Adipocyte (in vitro differentiated cells): Measurements from ENCODE around the gene KRTAP10-3.

Experiments
- DNase-seq: peaks from one replicate; pipeline ENCODE4 v3.0.0-alpha.2; 2015; ENCODE audit warnings: low read depth
- H3K27me3 ChIP-seq: replicated peaks from 2 replicates; pipeline ENCODE4 v1.7.0; 2013; ENCODE audit warnings: mild to moderate bottlenecking, low read length, moderate library complexity; ENCODE audit not compliant: control insufficient read depth, insufficient read depth
- H3K36me3 ChIP-seq: 2 replicates; pipeline ENCODE4 v1.7.0; 2013; ENCODE audit warnings: low read length, mild to moderate bottlenecking, moderate library complexity; ENCODE audit not compliant: control insufficient read depth, insufficient read depth, severe bottlenecking
- H3K4me1 ChIP-seq: 2 replicates; pipeline ENCODE4 v1.7.0; 2013; ENCODE audit warnings: mild to moderate bottlenecking, low read length, moderate library complexity; ENCODE audit not compliant: control insufficient read depth, insufficient read depth
- H3K4me3 ChIP-seq: 2 replicates; pipeline ENCODE4 v1.7.0; 2013; ENCODE audit warnings: mild to moderate bottlenecking, low read length, moderate library complexity
- H3K9ac ChIP-seq: 2 replicates; pipeline ENCODE4 v1.7.0; 2013; ENCODE audit warnings: mild to moderate bottlenecking, low read length, moderate library complexity
- H3K9me3 ChIP-seq: 2 replicates; pipeline ENCODE4 v1.7.0; 2013; ENCODE audit warnings: mild to moderate bottlenecking, low read length, moderate library complexity; ENCODE audit not compliant: control insufficient read depth

KRTAP10-3 gene

GRCh38 chr21:44515359-44516165, 43.0 kb downstream of the KRTAP10-3 start:
- Histone ChIP-seq H3K9me3 (no peaks in the 10 kb centered on the region), H3K27me3 (peaks cover 20% of the 10 kb centered on the region), H3K9ac (no peak overlapping the region), H3K36me3 (no peaks in the 10 kb centered on the region), H3K4me3 (no peak overlapping the region), H3K4me1 (no peaks in the 10 kb centered on the region)
- no peak for DNase-seq

DNA sequence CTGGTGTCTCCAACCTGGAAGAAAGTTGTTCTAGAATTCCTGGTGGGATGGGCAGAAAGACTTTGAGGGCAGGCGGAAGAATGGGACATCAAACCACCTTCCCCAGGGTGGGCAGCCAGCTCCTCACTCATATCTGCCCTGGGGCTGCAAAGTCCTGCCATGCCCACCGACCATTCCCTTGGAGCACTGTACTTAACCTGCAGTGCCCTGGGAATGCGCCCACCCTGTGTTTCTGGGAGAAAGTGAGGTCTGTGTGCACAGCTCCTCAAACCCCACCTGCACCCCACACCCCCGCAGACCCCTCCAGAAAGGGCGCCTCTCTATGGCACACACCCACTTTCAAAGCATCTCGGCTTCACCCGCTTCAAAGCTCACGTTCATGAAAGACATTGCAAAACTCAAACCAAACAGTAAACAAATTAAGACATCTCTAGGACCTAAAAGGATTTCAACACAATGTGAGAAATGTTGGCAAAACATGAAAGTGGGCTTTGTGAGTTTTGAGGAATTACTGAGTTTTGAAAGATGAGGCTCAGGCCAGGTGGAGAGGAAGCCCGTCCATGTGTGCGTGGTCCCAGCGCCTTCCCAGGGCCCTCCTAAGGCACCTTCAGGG, 43.7 kb downstream of the KRTAP10-3 start:
- Histone ChIP-seq H3K4me1 (no peaks in the 10 kb centered on the region), H3K9me3 (no peaks in the 10 kb centered on the region), H3K9ac (no peak overlapping the region), H3K27me3 (peaks cover 20% of the 10 kb centered on the region), H3K36me3 (no peaks in the 10 kb centered on the region), H3K4me3 (no peak overlapping the region)
- DNase-seq = no peak

DNA sequence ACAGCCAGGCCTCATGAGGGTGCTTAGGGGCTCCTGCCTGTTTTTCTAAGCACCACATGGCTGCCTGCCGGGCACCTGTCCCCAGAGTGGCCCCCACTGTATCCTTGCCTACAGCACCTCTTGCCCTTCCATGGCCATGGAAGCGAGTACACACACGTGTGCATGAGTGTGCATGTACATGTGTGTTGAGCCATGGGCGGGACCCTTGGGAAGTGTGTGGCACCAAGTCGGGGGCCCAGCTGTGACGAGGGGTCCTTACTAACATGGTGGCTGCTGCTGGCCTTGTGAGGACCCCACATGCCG, 44.4 kb downstream of the KRTAP10-3 start:
- H3K27me3 ChIP-seq = peaks cover 17% of the 10 kb centered on the region
- no peaks in the 10 kb centered on the region for H3K9me3 ChIP-seq
- H3K36me3 ChIP-seq = no peaks in the 10 kb centered on the region
- H3K4me1 ChIP-seq = no peaks in the 10 kb centered on the region
- no peak overlapping the region for H3K9ac ChIP-seq
- H3K4me3 ChIP-seq = no peak overlapping the region
- DNase-seq = no peak

DNA sequence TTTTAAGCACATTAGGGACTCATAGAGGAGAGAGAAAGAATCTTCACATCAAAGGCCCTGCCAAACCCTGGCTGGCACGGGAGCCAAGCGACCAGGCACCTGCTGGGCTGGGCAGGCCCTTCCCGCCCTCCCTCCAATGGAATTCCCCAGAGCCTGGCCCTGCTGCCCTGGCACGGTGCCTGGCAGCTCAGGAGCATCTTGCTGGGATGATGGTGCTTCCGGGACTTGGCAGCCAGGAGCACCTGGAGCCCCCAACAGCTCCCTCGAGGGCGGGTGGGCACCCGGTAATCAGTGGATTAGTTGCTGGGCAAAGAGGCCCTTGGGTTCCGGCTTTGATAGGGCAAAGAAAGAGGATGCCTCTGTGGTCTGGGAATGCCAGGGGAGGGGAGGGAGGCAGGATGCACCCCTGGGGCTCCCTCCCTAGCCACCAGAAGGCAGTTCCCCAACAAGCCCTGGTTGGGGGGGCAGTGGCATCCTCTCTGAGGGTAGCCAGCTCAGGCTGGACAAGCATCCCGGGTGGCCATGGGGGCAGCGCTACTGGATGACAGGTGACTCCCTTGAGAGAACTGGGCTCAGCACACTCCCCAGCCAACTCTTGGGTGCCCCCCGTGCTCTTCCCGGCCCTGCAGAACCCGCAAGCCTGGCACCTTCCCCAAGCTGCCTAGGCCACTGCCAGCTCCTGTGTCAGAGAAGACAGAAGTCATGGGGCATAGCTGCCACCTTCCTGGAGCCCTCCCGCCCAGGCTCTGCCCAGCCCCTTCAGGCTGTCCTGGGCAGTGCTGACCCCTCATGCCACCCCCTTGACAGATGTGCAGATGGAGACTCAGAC, 45.0 kb downstream of the KRTAP10-3 start:
- DNase-seq = no peak
- H3K4me3 ChIP-seq = no peak overlapping the region
- peaks cover 22% of the 10 kb centered on the region for H3K27me3 ChIP-seq
- H3K9ac ChIP-seq = no peak overlapping the region
- no peaks in the 10 kb centered on the region for H3K36me3 ChIP-seq
- no peaks in the 10 kb centered on the region for H3K4me1 ChIP-seq
- no peaks in the 10 kb centered on the region for H3K9me3 ChIP-seq

DNA sequence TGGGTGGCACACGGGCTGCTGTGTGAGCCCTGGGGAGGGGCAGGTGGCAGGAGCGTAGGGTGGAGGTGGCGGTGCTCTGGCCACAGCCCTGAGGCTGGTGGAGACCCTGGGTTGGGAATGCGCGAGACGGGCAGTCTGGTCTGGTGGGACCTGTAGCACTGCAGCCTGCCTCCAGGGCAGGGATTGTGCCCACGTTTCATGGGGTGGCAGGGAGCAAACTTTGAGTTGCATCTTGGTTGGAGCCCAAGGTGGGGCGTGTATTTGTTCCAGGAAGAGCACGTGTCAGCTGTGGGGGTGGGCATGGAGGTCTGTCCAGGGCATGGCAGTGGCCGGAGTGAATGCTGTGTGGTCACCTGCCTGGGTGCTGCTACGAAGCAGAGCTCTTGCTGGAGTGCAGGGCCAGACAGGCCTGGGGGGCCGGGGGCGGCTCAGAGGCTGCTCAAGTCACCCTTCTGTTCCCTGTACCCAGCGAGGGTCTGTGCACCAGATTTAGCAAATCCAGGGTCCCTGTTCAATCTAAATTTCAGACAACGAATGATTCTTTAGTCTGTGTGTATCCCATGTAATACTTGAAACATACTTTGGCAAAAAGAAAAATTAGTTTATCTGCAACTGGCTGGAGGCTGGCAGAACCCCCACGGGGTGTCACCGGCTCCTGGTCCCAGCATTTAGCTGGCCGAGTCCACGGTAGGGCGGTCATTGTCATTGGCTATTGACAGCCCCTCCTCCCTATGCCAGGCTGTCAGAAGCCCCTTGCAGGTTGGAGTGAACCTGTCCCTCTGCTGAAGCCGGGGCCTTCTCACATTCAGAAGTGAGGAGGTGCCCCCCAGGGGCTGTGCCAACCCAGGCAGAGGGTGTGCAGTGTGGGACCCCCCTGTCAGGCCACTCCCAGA, 45.9 kb downstream of the KRTAP10-3 start:
- no peak for DNase-seq
- H3K27me3 ChIP-seq = peaks cover 26% of the 10 kb centered on the region
- no peak overlapping the region for H3K9ac ChIP-seq

GRCh38 chr21:44511938-44512275, 46.7 kb downstream of the KRTAP10-3 start:
- Histone ChIP-seq H3K27me3 (peaks cover 20% of the 10 kb centered on the region), H3K4me1 (no peaks in the 10 kb centered on the region), H3K9me3 (no peaks in the 10 kb centered on the region), H3K4me3 (no peak overlapping the region), H3K36me3 (no peaks in the 10 kb centered on the region), H3K9ac (no peak overlapping the region)
- DNase-seq = no peak

More for the DNA sequence above, 45.9 kb downstream of the KRTAP10-3 start:
- Histone ChIP-seq H3K4me3 (no peak overlapping the region), H3K9me3 (no peaks in the 10 kb centered on the region), H3K4me1 (no peaks in the 10 kb centered on the region), H3K36me3 (no peaks in the 10 kb centered on the region)

DNA sequence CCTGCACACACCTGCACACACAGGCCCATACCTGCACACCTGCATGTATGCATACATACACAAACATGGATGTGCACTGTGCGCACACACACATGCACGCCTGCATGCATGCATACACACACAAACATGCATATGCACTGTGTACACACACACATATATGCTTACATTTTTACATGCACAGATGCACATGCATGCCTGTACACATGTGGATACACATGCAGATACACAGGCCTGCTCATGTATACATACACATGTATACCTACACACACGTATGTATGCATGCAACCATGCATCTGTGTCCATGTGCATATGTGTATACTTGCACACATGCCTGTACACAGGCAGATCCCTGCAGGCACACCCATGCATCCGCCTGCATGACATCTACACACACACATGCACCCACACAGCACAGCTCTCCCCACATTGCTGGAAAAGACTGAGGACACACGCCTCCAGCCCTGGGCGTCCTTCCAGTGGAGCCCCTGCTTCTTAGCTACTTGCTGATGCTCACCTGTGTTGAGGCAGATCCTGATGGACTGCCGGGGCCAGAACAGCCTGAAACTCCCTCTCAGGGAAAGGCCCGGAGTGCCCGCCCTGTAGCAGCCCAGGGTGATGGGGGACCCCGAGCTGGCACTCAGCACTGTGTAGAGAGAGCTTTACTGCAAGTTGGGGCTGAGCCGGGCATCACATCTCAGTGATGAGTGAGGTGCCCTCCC, 47.2 kb downstream of the KRTAP10-3 start:
- no peak overlapping the region for H3K4me3 ChIP-seq
- H3K27me3 ChIP-seq = peaks cover 17% of the 10 kb centered on the region
- DNase-seq = no peak
- no peaks in the 10 kb centered on the region for H3K4me1 ChIP-seq
- no peaks in the 10 kb centered on the region for H3K36me3 ChIP-seq
- H3K9ac ChIP-seq = no peak overlapping the region
- H3K9me3 ChIP-seq = no peaks in the 10 kb centered on the region

- Histone ChIP-seq H3K9me3 (no peaks in the 10 kb centered on the region), H3K4me3 (no peak overlapping the region), H3K27me3 (peaks cover 17% of the 10 kb centered on the region), H3K9ac (no peak overlapping the region), H3K36me3 (no peaks in the 10 kb centered on the region), H3K4me1 (no peaks in the 10 kb centered on the region)
- peak; percentile 55 for DNase-seq
Observed at GRCh38 chr21:44510508-44511218, 47.9 kb downstream of the KRTAP10-3 start.

DNA sequence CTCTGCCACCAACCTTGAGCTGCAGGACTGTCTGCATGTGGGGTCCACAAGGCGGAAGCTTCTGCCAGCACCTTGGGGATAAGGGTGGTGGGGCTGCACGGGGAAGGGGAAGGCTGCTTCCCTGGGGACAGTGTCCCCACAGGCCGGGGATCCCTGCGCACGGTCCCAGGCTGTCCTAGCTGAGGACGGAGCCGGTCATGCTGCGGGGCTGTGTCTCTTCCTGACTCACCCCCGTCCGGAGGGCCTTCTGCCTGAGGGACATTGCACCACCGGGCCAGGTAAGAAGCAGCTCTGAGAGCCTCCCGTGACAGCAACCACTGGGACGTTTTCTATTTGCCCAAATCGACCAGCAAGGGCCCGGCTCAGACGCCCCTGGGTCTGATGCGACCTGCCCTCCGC, 48.5 kb downstream of the KRTAP10-3 start:
- H3K27me3 ChIP-seq = peaks cover 17% of the 10 kb centered on the region
- no peak overlapping the region for H3K4me3 ChIP-seq

DNA sequence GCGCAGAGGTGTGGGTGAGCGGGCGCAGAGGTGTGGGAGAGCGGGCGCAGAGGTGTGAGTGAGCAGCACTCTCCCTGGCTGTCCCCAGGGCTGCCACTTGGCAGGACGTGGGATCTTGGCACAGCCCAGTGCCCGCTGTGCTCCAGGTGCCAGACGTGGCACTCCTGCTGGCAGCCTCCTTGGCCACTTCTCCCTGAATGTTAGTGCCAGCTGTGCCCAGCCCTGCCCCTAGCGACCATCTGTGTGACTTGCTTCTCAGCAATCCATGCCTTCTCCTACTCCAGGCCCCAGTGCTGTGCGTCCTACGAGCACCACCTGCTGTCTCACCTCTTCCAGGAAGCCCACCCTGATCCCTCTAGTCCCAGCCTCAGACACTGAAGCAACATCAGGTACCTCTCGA, 49.1 kb downstream of the KRTAP10-3 start:
- peaks cover 17% of the 10 kb centered on the region for H3K27me3 ChIP-seq
- no peaks in the 10 kb centered on the region for H3K9me3 ChIP-seq
- DNase-seq = no peak
- H3K36me3 ChIP-seq = no peaks in the 10 kb centered on the region
- no peak overlapping the region for H3K9ac ChIP-seq
- no peak overlapping the region for H3K4me3 ChIP-seq
- no peaks in the 10 kb centered on the region for H3K4me1 ChIP-seq

More for the DNA sequence above, 48.5 kb downstream of the KRTAP10-3 start:
- no peak for DNase-seq
- H3K9ac ChIP-seq = no peak overlapping the region
- no peaks in the 10 kb centered on the region for H3K9me3 ChIP-seq
- no peaks in the 10 kb centered on the region for H3K36me3 ChIP-seq
- H3K4me1 ChIP-seq = no peaks in the 10 kb centered on the region
